GM23338 (cell line): ENCODE measurements around the gene MARCHF5. TPM values are rescaled to one million over a fixed set of nuclear protein-coding genes. Genes with fewer than 3 reads are reported as not detected.

ENCODE experiments used
- ATAC-seq: fragments of 200-7000 bp; cut with Tn5 transposase; 3 replicates; pipeline ENCODE4 v1.9.1; 2020
- DNase-seq: peaks from one replicate; pipeline ENCODE4 v3.0.0-alpha.2; 2015; ENCODE audit warnings: low spot score
- H2AFZ ChIP-seq: fragments of 200-600 bp; sonication (generic); 2 replicates; pipeline ENCODE4 v1.8.0; 2016; ENCODE audit warnings: antibody characterized with exemption, mild to moderate bottlenecking, moderate library complexity
- H3F3A ChIP-seq: fragments of 200-600 bp; sonication (generic); replicated peaks from 2 replicates; pipeline ENCODE4 v1.8.0; 2017; ENCODE audit warnings: antibody characterized with exemption, mixed run types, low read depth
- H3K27ac ChIP-seq: fragments of 200-600 bp; sonication (generic); 2 replicates; pipeline ENCODE4 v1.6.1; 2016; ENCODE audit warnings: low read depth
- H3K27me3 ChIP-seq: fragments of 200-600 bp; sonication (generic); 2 replicates; pipeline ENCODE4 v1.8.0; 2016; ENCODE audit warnings: mild to moderate bottlenecking, mixed run types, moderate library complexity; ENCODE audit not compliant: insufficient read depth
- H3K36me3 ChIP-seq: fragments of 200-600 bp; sonication (generic); 2 replicates; pipeline ENCODE4 v1.8.0; 2016; ENCODE audit warnings: mild to moderate bottlenecking; ENCODE audit not compliant: insufficient read depth
- H3K4me1 ChIP-seq: fragments of 200-600 bp; sonication (generic); 2 replicates; pipeline ENCODE4 v1.8.0; 2016; ENCODE audit warnings: mild to moderate bottlenecking, moderate library complexity; ENCODE audit not compliant: insufficient read depth
- H3K4me2 ChIP-seq: fragments of 200-600 bp; sonication (generic); 2 replicates; pipeline ENCODE4 v1.7.1; 2017; ENCODE audit warnings: mixed run types
- H3K4me3 ChIP-seq: fragments of 200-600 bp; sonication (generic); 2 replicates; pipeline ENCODE4 v1.6.1; 2016; ENCODE audit warnings: mixed run types
- H3K79me2 ChIP-seq: fragments of 200-600 bp; sonication (generic); replicated peaks from 2 replicates; pipeline ENCODE4 v1.8.0; 2017; ENCODE audit warnings: mild to moderate bottlenecking; ENCODE audit not compliant: insufficient read depth
- H3K9me2 ChIP-seq: fragments of 200-600 bp; sonication (generic); 2 replicates; pipeline ENCODE4 v1.8.0; 2017; ENCODE audit not compliant: insufficient read depth
- H4K20me1 ChIP-seq: fragments of 200-600 bp; sonication (generic); replicated peaks from 2 replicates; pipeline ENCODE4 v1.8.0; 2017; ENCODE audit warnings: mild to moderate bottlenecking; ENCODE audit not compliant: insufficient read depth
- H3K27ac Mint-ChIP-seq: 2 replicates; pipeline ENCODE4 v1.8.0; 2020; ENCODE audit warnings: inconsistent platforms, mild to moderate bottlenecking, moderate library complexity, mixed read lengths
- H3K27me3 Mint-ChIP-seq: 3 replicates; pipeline ENCODE4 v1.8.0; 2022; ENCODE audit warnings: low read depth, mild to moderate bottlenecking, moderate library complexity, mixed read lengths, inconsistent platforms; ENCODE audit not compliant: insufficient read depth, poor library complexity
- H3K36me3 Mint-ChIP-seq: 3 replicates; pipeline ENCODE4 v1.8.0; 2021; ENCODE audit warnings: low read depth, mild to moderate bottlenecking, inconsistent platforms, moderate library complexity, mixed read lengths
- H3K4me1 Mint-ChIP-seq: 3 replicates; pipeline ENCODE4 v1.8.0; 2020; ENCODE audit warnings: mild to moderate bottlenecking, inconsistent platforms, mixed read lengths
- H3K4me3 Mint-ChIP-seq: 3 replicates; pipeline ENCODE4 v1.8.0; 2021; ENCODE audit warnings: moderate library complexity, mild to moderate bottlenecking, inconsistent platforms, mixed read lengths
- H3K9me3 Mint-ChIP-seq: 3 replicates; pipeline ENCODE4 v1.8.0; 2020; ENCODE audit warnings: moderate library complexity, mild to moderate bottlenecking, inconsistent platforms, mixed read lengths
- CREB1 ChIP-seq: fragments of 250-450 bp; sonication (Bioruptor Pico); IDR thresholded peaks from 2 replicates; pipeline ENCODE4 v1.5.0; 2020; ENCODE audit warnings: low read depth, mild to moderate bottlenecking, moderate library complexity
- CTCF ChIP-seq, 2 experiments: fragments of 200-600 bp in 1 of 2; sonication (generic) in 1 of 2; conservative IDR thresholded peaks; 2 replicates each; pipeline versions ENCODE4 v1.5.1 to v1.6.1; 2016 to 2017; ENCODE audit warnings: antibody characterized with exemption in 2 of 2, low read depth in 2 of 2, mild to moderate bottlenecking in 2 of 2, moderate library complexity in 1 of 2
- POLR2AphosphoS5 ChIP-seq: IDR thresholded peaks from 2 replicates; pipeline ENCODE4 v1.6.1; 2016; ENCODE audit warnings: antibody characterized with exemption, low read depth
- REST ChIP-seq: IDR thresholded peaks from one replicate; pipeline ENCODE4 v1.6.1; 2018; ENCODE audit warnings: antibody characterized with exemption; ENCODE audit not compliant: unreplicated experiment
- STAT1 ChIP-seq: IDR thresholded peaks from one replicate; pipeline ENCODE4 v1.6.1; 2016; ENCODE audit warnings: antibody characterized with exemption; ENCODE audit not compliant: unreplicated experiment
- ZNF114 ChIP-seq: fragments of 250-450 bp; sonication (Bioruptor Pico); IDR thresholded peaks from 2 replicates; pipeline ENCODE4 v1.5.0; 2020; ENCODE audit warnings: mild to moderate bottlenecking, moderate library complexity
- ZNF331 ChIP-seq: fragments of 250-450 bp; sonication (Bioruptor Pico); IDR thresholded peaks from 2 replicates; pipeline ENCODE4 v1.5.0; 2020; ENCODE audit warnings: low read depth, mild to moderate bottlenecking, moderate library complexity
- polyA plus RNA-seq: library from polyadenylated mRNA; unstranded; fragments of >200 nt; fragmentation: Nextera tagmentation; extraction: Ambion mirVana; gene quantifications from 2 replicates; pipeline ENCODE4 v1.2.1, GENCODE V29; 2016
- total RNA-seq: library from RNA; depleted of rRNA; stranded (reverse); fragments of >200 nt; shearing (Covaris generic); gene quantifications from 2 replicates; pipeline ENCODE4 v1.2.3, GENCODE V29; 2014

Gene MARCHF5
- total and polyA plus RNA-seq, 2 experiments from 2014 or later, result 12.9 to 14.2 TPM

GRCh38 chr10:92363498-92363897, 72.5 kb downstream of the MARCHF5 start (continued):
- no peak for TF ChIP-seq ZNF114
- no peak for TF ChIP-seq REST
- no peak for TF ChIP-seq ZNF331 (CRISPR knock-in tag)
- no peak for TF ChIP-seq CREB1 (CRISPR knock-in tag)
- no peak for TF ChIP-seq POLR2AphosphoS5
- TF ChIP-seq STAT1, result no peak

- no peak for DNase-seq
- Histone ChIP-seq H3K36me3 (no peaks in the 10 kb centered on the region), H2AFZ (no peak overlapping the region), H3F3A (no peaks in the 10 kb centered on the region), H4K20me1 (no peaks in the 10 kb centered on the region), H3K4me1 (no peaks in the 10 kb centered on the region), H3K27me3 (no peaks in the 10 kb centered on the region), H3K27ac (no peak overlapping the region), H3K79me2 (no peaks in the 10 kb centered on the region), H3K4me3 (no peak overlapping the region), H3K9me2 (no peaks in the 10 kb centered on the region), H3K4me2 (no peak overlapping the region)
- Mint-ChIP-seq H3K27ac (no peak overlapping the region), H3K27me3 (peaks cover 2% of the 10 kb centered on the region), H3K4me3 (no peak overlapping the region), H3K36me3 (no peaks in the 10 kb centered on the region), H3K4me1 (no peaks in the 10 kb centered on the region; the same call in 2 of the 3 replicates), H3K9me3 (no peaks in the 10 kb centered on the region)
- TF ChIP-seq ZNF114, result no peak
- TF ChIP-seq CTCF (conservative IDR thresholded peaks at IDR 0.05; ENCODE audit: low read depth in 2 of 2), result peak in 1 of 2 experiments; percentile 38; a peak in 2 of 4 replicates
- no peak for ATAC-seq
Measured at GRCh38 chr10:92366412-92367021, 75.5 kb downstream of the MARCHF5 start.

- H3K27ac ChIP-seq, result no peak overlapping the region
- H3K9me2 ChIP-seq, result no peaks in the 10 kb centered on the region
- ATAC-seq (no peak), DNase-seq (no peak)
- Mint-ChIP-seq H3K4me3 (no peak overlapping the region), H3K4me1 (peaks cover 15% of the 10 kb centered on the region), H3K36me3 (no peaks in the 10 kb centered on the region), H3K27ac (no peak overlapping the region), H3K9me3 (no peaks in the 10 kb centered on the region), H3K27me3 (peaks cover 7% of the 10 kb centered on the region)
- H3K4me3 ChIP-seq, result no peak overlapping the region
- H3K36me3 ChIP-seq, result no peaks in the 10 kb centered on the region
- no peaks in the 10 kb centered on the region for H4K20me1 ChIP-seq
- no peaks in the 10 kb centered on the region for H3K79me2 ChIP-seq
- H3K27me3 ChIP-seq, result no peaks in the 10 kb centered on the region
- H3K4me2 ChIP-seq, result no peak overlapping the region
- H3F3A ChIP-seq, result no peaks in the 10 kb centered on the region
- H2AFZ ChIP-seq, result peak overlapping the region; percentile 66
- H3K4me1 ChIP-seq, result peaks cover 14% of the 10 kb centered on the region
- no peak for TF ChIP-seq CTCF (conservative IDR thresholded peaks at IDR 0.05; ENCODE audit: low read depth in 2 of 2)
- no peak for TF ChIP-seq ZNF114
- TF ChIP-seq POLR2AphosphoS5, result no peak
Measured at GRCh38 chr10:92377962-92378361, 87.0 kb downstream of the MARCHF5 start.
